HAP-1 (cell line): ENCODE data around the gene SARS2.

Experiments
- DNase-seq, 2 experiments: peaks; one replicate each; pipeline ENCODE4 v3.0.0-alpha.2; 2016 to 2020; ENCODE audit warnings: low spot score in 2 of 2
- H3K27me3 ChIP-seq: fragments of 250-450 bp; sonication (Bioruptor Pico); 2 replicates; pipeline ENCODE4 v1.5.1; 2020; ENCODE audit warnings: low read depth, mild to moderate bottlenecking, moderate library complexity
- H3K36me3 ChIP-seq: fragments of 250-450 bp; sonication (Bioruptor Pico); replicated peaks from 2 replicates; pipeline ENCODE4 v1.5.1; 2020; ENCODE audit warnings: mild to moderate bottlenecking
- H3K4me1 ChIP-seq: fragments of 250-450 bp; sonication (Bioruptor Pico); 2 replicates; pipeline ENCODE4 v1.5.1; 2020; ENCODE audit warnings: mild to moderate bottlenecking
- H3K4me3 ChIP-seq: fragments of 250-450 bp; sonication (Bioruptor Pico); 2 replicates; pipeline ENCODE4 v1.5.1; 2020; ENCODE audit warnings: mild to moderate bottlenecking, moderate library complexity
- H3K9me3 ChIP-seq: fragments of 250-450 bp; sonication (Bioruptor Pico); 2 replicates; pipeline ENCODE4 v1.5.1; 2020; ENCODE audit warnings: mild to moderate bottlenecking, moderate library complexity
- in situ Hi-C: fragments of 300-500 bp; cut with MboI; formaldehyde crosslinking; loops from 3 replicates; pipeline ENCODE4 v1.14.3; 2020; ENCODE audit warnings: low sequenced_read_pairs, inconsistent platforms, mixed read lengths

SARS2 gene

GRCh38 chr19:38868551-38868950, 62.0 kb downstream of the SARS2 start:
- H3K4me1 ChIP-seq = peaks cover 11% of the 10 kb centered on the region
- H3K27me3 ChIP-seq = no peaks in the 10 kb centered on the region
- H3K9me3 ChIP-seq = no peaks in the 10 kb centered on the region
- DNase-seq = no peak
- in situ Hi-C loops = no loop called here
- H3K4me3 ChIP-seq = no peak overlapping the region
- H3K36me3 ChIP-seq = no peaks in the 10 kb centered on the region; the same call in 1 of the 2 replicates

GRCh38 chr19:38867171-38867780, 63.3 kb downstream of the SARS2 start:
- Histone ChIP-seq H3K9me3 (no peaks in the 10 kb centered on the region), H3K4me1 (peaks cover 17% of the 10 kb centered on the region), H3K36me3 (no peaks in the 10 kb centered on the region; the same call in 1 of the 2 replicates), H3K4me3 (no peak overlapping the region), H3K27me3 (no peaks in the 10 kb centered on the region)
- in situ Hi-C loops = no loop called here
- DNase-seq = no peak
